Measurements from ENCODE around the gene SLC17A1.

The SLC17A1 gene

GRCh38 chr6:25832307-25832662 is 433 bp upstream of the SLC17A1 start:
- DNase-seq (ENCODE audit: low spot score), result no peak

- DNase-seq (ENCODE audit: low spot score), result no peak
Observed at GRCh38 chr6:25830458-25830857, 1.4 kb downstream of the SLC17A1 start.

- DNase-seq (ENCODE audit: low spot score), result no peak
Observed at GRCh38 chr6:25829375-25829774, 2.5 kb downstream of the SLC17A1 start.

GRCh38 chr6:25821341-25821740 is 10.5 kb downstream of the SLC17A1 start:
- DNase-seq (ENCODE audit: low spot score), result no peak

- DNase-seq (ENCODE audit: low spot score), result no peak
Observed at GRCh38 chr6:25816252-25816651, 15.6 kb downstream of the SLC17A1 start.

GRCh38 chr6:25815194-25815593 is 16.7 kb downstream of the SLC17A1 start:
- no peak for DNase-seq (ENCODE audit: low spot score)

- no peak for DNase-seq (ENCODE audit: low spot score)
Observed at GRCh38 chr6:25804804-25805203, 27.0 kb downstream of the SLC17A1 start.

- no peak for DNase-seq (ENCODE audit: low spot score)
Observed at GRCh38 chr6:25801436-25801835, 30.4 kb downstream of the SLC17A1 start.

- no peak for DNase-seq (ENCODE audit: low spot score)
Observed at GRCh38 chr6:25794784-25795183, 37.1 kb downstream of the SLC17A1 start.

GRCh38 chr6:25793970-25794369 is 37.9 kb downstream of the SLC17A1 start:
- DNase-seq (ENCODE audit: low spot score), result no peak

GRCh38 chr6:25792016-25792415 is 39.8 kb downstream of the SLC17A1 start:
- no peak for DNase-seq (ENCODE audit: low spot score)

- DNase-seq (ENCODE audit: low spot score), result no peak
Observed at GRCh38 chr6:25789475-25789874, 42.4 kb downstream of the SLC17A1 start.

GRCh38 chr6:25788305-25788922 is 43.4 kb downstream of the SLC17A1 start:
- DNase-seq (ENCODE audit: low spot score), result no peak

GRCh38 chr6:25787428-25787827 is 44.4 kb downstream of the SLC17A1 start:
- no peak for DNase-seq (ENCODE audit: low spot score)

GRCh38 chr6:25781134-25781533 is 50.7 kb downstream of the SLC17A1 start:
- DNase-seq (ENCODE audit: low spot score), result no peak

- DNase-seq (ENCODE audit: low spot score), result no peak
Observed at GRCh38 chr6:25777856-25778649, 53.8 kb downstream of the SLC17A1 start.

GRCh38 chr6:25777031-25777430 is 54.8 kb downstream of the SLC17A1 start:
- DNase-seq (ENCODE audit: low spot score), result no peak

GRCh38 chr6:25774120-25774715 is 57.6 kb downstream of the SLC17A1 start:
- DNase-seq (ENCODE audit: low spot score), result no peak

GRCh38 chr6:25769983-25770382 is 61.9 kb downstream of the SLC17A1 start:
- no peak for DNase-seq (ENCODE audit: low spot score)

- no peak for DNase-seq (ENCODE audit: low spot score)
Observed at GRCh38 chr6:25768566-25768965, 63.3 kb downstream of the SLC17A1 start.

- DNase-seq (ENCODE audit: low spot score), result no peak
Observed at GRCh38 chr6:25764611-25765010, 67.2 kb downstream of the SLC17A1 start.

GRCh38 chr6:25757936-25758642 is 73.8 kb downstream of the SLC17A1 start:
- no peak for DNase-seq (ENCODE audit: low spot score)

Data from ecto neural progenitor cell (in vitro differentiated cells).